Type B pancreatic cell (in vitro differentiated cells): ENCODE measurements around the gene SPATC1L. TPM values are rescaled to one million over a fixed set of nuclear protein-coding genes. Genes with fewer than 3 reads are reported as not detected.
A peak's percentile ranks its signal among the peaks of the same experiment; 100 is the strongest.

Source experiments
- DNase-seq: peaks from one replicate; pipeline ENCODE4 v3.0.0; 2021; ENCODE audit warnings: mixed read lengths; ENCODE audit not compliant: unreplicated experiment; ENCODE audit errors: extremely low spot score
- H3K27ac Mint-ChIP-seq: 2 replicates; pipeline ENCODE4 v1.8.0; 2021; ENCODE audit warnings: mild to moderate bottlenecking, mixed read lengths
- H3K27me3 Mint-ChIP-seq: 2 replicates; pipeline ENCODE4 v1.8.0; 2021; ENCODE audit warnings: mixed read lengths
- H3K36me3 Mint-ChIP-seq: 2 replicates; pipeline ENCODE4 v1.8.0; 2021; ENCODE audit warnings: mixed read lengths
- H3K4me1 Mint-ChIP-seq: one replicate; pipeline ENCODE4 v1.8.0; 2021; ENCODE audit warnings: mixed read lengths; ENCODE audit not compliant: unreplicated experiment
- H3K4me3 Mint-ChIP-seq: 2 replicates; pipeline ENCODE4 v1.8.0; 2021; ENCODE audit warnings: mild to moderate bottlenecking, mixed read lengths
- H3K9me3 Mint-ChIP-seq: 2 replicates; pipeline ENCODE4 v1.8.0; 2021; ENCODE audit warnings: mixed read lengths
- CTCF ChIP-seq: fragments of 200-600 bp; sonication (generic); conservative IDR thresholded peaks from 2 replicates; pipeline ENCODE4 v1.5.0; 2021; ENCODE audit warnings: antibody characterized with exemption, mild to moderate bottlenecking
- total RNA-seq: library from RNA; stranded (reverse); gene quantifications from 2 replicates; pipeline ENCODE4 v1.2.1, GENCODE V29; 2021; ENCODE audit warnings: low replicate concordance

Gene SPATC1L
- total RNA-seq, 1 donor from 2014 or later = 24.7 TPM

GRCh38 chr21:46154155-46154954 is 29.9 kb downstream of the SPATC1L start:
- H3K27ac Mint-ChIP-seq = no peak overlapping the region
- DNase-seq = peak; percentile 66
- no peak for TF ChIP-seq CTCF
- H3K36me3 Mint-ChIP-seq = no peaks in the 10 kb centered on the region
- no peaks in the 10 kb centered on the region for H3K9me3 Mint-ChIP-seq
- H3K27me3 Mint-ChIP-seq = no peaks in the 10 kb centered on the region
- H3K4me3 Mint-ChIP-seq = no peak overlapping the region
- peaks cover under 1% of the 10 kb centered on the region for H3K4me1 Mint-ChIP-seq

- Mint-ChIP-seq H3K36me3 (no peaks in the 10 kb centered on the region), H3K27ac (no peak overlapping the region)
Measured at GRCh38 chr21:46153247-46154154, 30.8 kb downstream of the SPATC1L start.

GRCh38 chr21:46152927-46153246 is 31.4 kb downstream of the SPATC1L start:
- Mint-ChIP-seq H3K27me3 (no peaks in the 10 kb centered on the region), H3K4me3 (no peak overlapping the region), H3K9me3 (no peaks in the 10 kb centered on the region), H3K4me1 (peaks cover 5% of the 10 kb centered on the region), H3K36me3 (no peaks in the 10 kb centered on the region), H3K27ac (no peak overlapping the region)
- DNase-seq = no peak
- no peak for TF ChIP-seq CTCF

More at GRCh38 chr21:46153247-46154154, 30.8 kb downstream of the SPATC1L start:
- H3K4me1 Mint-ChIP-seq = peaks cover 5% of the 10 kb centered on the region
- peak overlapping the region; percentile 14 for H3K4me3 Mint-ChIP-seq
- TF ChIP-seq CTCF = peak; percentile 84
- no peaks in the 10 kb centered on the region for H3K27me3 Mint-ChIP-seq
- no peaks in the 10 kb centered on the region for H3K9me3 Mint-ChIP-seq
- peak; percentile 76 for DNase-seq

GRCh38 chr21:46151989-46152926 is 32.0 kb downstream of the SPATC1L start:
- H3K4me3 Mint-ChIP-seq = no peak overlapping the region
- DNase-seq = peak; percentile 50
- peaks cover 5% of the 10 kb centered on the region for H3K4me1 Mint-ChIP-seq

More at GRCh38 chr21:46151989-46152926, 32.0 kb downstream of the SPATC1L start:
- no peaks in the 10 kb centered on the region for H3K36me3 Mint-ChIP-seq
- no peak for TF ChIP-seq CTCF
- no peak overlapping the region for H3K27ac Mint-ChIP-seq
- no peaks in the 10 kb centered on the region for H3K9me3 Mint-ChIP-seq
- no peaks in the 10 kb centered on the region for H3K27me3 Mint-ChIP-seq
